HG03159 (cell line): Measurements from ENCODE around the gene BCHE.

Experiments used
- ATAC-seq: cut with Tn5 transposase; IDR thresholded peaks from one replicate; pipeline ENCODE4 v1.9.1; 2021; ENCODE audit warnings: mild to moderate bottlenecking, moderate library complexity; ENCODE audit not compliant: unreplicated experiment

BCHE gene

GRCh38 chr3:165837058-165837525 lies at the start of gene BCHE:
BCHE (minus strand) TSS chr3:165837423; CDS start chr3:165831033, 6,390 bp downstream.
- no peak for ATAC-seq

GRCh38 chr3:165885558-165886270 lies 48.5 kb upstream of the BCHE start:
- no peak for ATAC-seq

- no peak for ATAC-seq
Measured at GRCh38 chr3:165884518-165884917, 47.3 kb upstream of the BCHE start.

- no peak for ATAC-seq
Measured at GRCh38 chr3:165883863-165884478, 46.7 kb upstream of the BCHE start.

- ATAC-seq = no peak
Measured at GRCh38 chr3:165883117-165883516, 45.9 kb upstream of the BCHE start.

GRCh38 chr3:165875644-165876043 lies 38.4 kb upstream of the BCHE start:
- no peak for ATAC-seq

- no peak for ATAC-seq
Measured at GRCh38 chr3:165874663-165875489, 37.7 kb upstream of the BCHE start.

GRCh38 chr3:165868088-165868487 lies 30.9 kb upstream of the BCHE start:
- no peak for ATAC-seq

GRCh38 chr3:165859061-165859460 lies 21.8 kb upstream of the BCHE start:
- ATAC-seq = no peak

- ATAC-seq = no peak
Measured at GRCh38 chr3:165855581-165855980, 18.4 kb upstream of the BCHE start.

GRCh38 chr3:165854696-165855095 lies 17.5 kb upstream of the BCHE start:
- no peak for ATAC-seq

- ATAC-seq = no peak
Measured at GRCh38 chr3:165852711-165853110, 15.5 kb upstream of the BCHE start.

GRCh38 chr3:165852191-165852590 lies 15.0 kb upstream of the BCHE start:
- ATAC-seq = no peak

GRCh38 chr3:165846056-165846455 lies 8.8 kb upstream of the BCHE start:
- no peak for ATAC-seq

- no peak for ATAC-seq
Measured at GRCh38 chr3:165839296-165840076, 2.3 kb upstream of the BCHE start.

- no peak for ATAC-seq
Measured at GRCh38 chr3:165837801-165838200, 578 bp upstream of the BCHE start.

- ATAC-seq = no peak
Measured at GRCh38 chr3:165835431-165835830, 1.8 kb downstream of the BCHE start.

- no peak for ATAC-seq
Measured at GRCh38 chr3:165830746-165831145, 6.5 kb downstream of the BCHE start.

- no peak for ATAC-seq
Measured at GRCh38 chr3:165827883-165828282, 9.3 kb downstream of the BCHE start.

- ATAC-seq = no peak
Measured at GRCh38 chr3:165827233-165827632, 10.0 kb downstream of the BCHE start.

- peak; percentile 80 for ATAC-seq
Measured at GRCh38 chr3:165820671-165821123, 16.5 kb downstream of the BCHE start.
